HG03103 (cell line): ENCODE data around the gene CXCL13.
A peak's percentile ranks its signal among the peaks of the same experiment; 100 is the strongest.
"Not testable (repeated sequence)": the region's sequence is repeated elsewhere in the genome, so short reads cannot be mapped to it uniquely, and the experiment has no call there.

Experiments used
- ATAC-seq: cut with Tn5 transposase; IDR thresholded peaks from one replicate; pipeline ENCODE4 v1.9.1; 2021; ENCODE audit warnings: low read depth; ENCODE audit not compliant: unreplicated experiment

The CXCL13 gene

DNA sequence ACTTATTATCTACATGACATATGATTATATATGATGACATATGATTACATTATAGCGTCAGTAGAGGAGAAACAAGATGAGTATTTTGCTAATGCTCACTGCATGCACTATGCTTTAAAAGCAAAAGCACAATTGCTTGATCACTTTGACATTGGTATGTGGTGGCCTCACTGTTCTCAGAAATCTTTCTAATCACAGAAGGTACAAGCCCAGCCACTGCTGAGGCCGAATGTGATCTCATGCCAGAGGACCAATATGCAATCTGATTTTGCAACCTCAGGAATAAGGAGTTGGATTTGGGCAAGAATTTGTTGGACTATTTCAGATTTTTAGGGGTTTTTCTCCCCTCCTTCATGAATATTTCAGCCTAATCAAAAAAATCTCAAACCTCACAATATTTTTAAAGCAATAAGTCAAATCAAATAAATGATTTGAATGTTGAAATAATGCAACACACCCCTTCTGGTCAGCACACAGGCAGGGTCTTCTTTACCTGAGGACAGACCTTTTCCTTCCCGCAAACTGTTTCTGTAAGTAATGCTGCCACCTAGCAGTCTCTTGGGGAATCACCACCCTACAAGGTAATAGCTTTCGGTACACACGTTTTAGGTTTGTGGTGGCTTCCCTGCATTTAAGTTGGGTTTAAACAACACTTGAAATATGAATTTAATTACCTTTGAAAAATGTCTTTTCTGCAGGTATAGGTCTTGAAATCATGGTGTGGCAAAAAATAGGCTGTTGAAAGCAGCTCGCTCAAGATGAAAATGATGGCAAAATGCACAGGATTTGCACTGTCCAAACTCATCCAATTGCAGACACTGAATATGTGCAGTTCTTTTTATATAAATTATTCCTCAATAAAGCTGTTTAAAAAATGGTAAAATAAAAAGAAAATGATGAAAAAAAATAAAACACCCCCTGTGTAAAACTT is 4.8 kb upstream of the CXCL13 start:
- ATAC-seq: peak; percentile 65

DNA sequence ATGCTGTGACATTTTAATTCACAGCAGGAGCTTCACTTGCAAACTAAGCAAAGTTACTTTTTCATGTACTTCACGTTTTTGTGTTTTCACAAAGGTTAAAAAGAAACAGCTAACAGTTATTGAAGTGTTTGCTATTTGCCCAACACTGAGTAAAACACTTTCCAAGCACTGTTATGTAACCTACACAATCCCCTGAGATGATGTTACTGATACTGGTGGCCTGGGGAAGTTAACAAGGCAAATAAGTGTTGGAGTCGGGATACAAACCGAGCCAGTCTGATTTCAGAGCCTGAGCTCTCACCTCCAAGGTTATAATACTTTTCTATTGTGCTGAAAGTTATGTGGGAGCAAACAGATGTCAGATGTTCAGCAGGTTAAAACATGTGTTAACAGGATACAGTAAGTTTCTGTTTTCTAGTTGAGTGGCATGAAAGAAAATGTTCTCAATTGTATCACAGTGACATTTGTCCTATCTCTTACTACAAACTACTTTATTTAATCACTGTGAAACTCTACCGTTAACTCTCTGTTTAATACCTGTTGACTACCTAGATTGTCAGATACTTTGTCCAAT is 3.9 kb upstream of the CXCL13 start:
- no peak for ATAC-seq

DNA sequence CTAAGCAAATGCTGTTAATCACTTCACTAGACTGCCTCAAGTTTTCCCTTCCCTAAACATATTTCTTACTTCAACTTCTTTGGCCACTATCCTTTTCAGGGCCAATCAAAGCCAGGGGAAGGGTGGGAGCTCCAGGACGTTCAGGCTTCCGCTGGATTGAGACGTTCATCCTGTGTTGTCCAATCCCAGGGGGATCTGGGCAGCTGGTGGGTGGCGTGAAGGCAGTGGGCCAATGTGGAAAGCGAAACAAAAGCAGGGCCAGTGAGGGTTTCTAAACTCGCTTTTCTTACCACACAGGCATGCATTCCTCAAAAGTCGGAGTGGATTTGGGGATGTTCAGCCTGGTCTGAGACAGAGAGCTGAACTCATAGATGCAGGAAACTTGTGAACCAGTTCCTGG is 7.6 kb downstream of the CXCL13 start:
- ATAC-seq: no peak

DNA sequence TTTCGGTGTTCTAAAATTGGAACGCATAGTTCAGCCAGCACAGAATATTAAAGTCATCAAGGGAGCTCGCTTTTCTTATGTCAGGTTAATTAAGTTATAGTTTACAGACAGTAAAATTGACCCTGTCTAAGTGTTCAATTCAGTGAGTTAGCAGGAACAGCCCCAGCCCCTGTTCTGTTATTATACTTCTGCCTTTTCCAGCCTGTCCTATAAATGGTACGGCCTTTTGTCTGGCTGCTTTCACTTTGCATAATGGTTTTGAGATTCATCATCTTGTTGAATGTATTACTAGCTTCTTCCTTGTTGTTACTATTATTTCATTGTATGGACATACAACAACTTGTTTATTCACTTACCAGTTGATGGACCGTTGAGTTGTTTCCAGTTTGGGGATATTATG is 9.5 kb downstream of the CXCL13 start:
- ATAC-seq: no peak

DNA sequence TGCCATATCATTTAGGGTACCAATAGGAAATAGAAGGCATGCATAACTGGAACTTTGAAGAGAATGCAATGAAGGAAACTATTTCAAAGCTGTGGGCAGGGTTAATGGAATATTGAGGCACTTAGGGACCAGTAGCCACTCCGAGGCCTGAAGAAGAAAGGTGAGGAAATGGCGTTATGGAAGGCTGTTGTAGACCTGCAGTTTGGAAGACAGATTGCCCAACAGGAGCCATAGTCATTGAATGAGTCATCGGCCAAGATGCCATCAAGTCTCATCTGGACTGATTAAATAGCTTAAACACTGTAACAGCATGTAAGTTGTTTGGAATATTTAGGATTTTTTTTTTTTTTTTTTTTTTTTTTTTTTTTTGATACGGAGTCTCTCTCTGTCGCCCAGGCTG is 11.6 kb downstream of the CXCL13 start:
- ATAC-seq: no peak

- peak; percentile 86 for ATAC-seq
Observed at GRCh38 chr4:77618383-77619241, 13.0 kb downstream of the CXCL13 start.

- no peak for ATAC-seq
Observed at GRCh38 chr4:77619408-77619807, 13.8 kb downstream of the CXCL13 start.

DNA sequence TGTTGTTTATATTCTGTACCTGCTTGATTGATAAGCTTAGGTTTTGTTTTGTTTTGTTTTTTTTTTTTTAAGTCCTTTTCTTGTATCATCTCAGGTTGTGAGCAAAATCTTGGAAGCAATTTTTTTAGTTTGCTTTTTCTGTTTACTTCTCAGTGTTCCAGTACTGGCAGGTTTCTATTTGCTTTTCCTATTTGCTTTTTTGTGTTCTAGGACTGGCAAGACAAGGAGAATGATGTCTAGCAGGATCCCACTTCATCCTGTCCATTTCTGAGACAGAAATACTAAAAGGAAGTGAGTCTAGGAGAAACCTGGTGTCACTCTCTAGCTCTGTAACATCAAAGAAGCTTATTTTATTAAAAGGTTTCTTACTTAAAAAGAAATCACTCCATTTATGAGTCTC is 15.6 kb downstream of the CXCL13 start:
- no peak for ATAC-seq

- ATAC-seq: no peak
Observed at GRCh38 chr4:77623091-77623490, 17.5 kb downstream of the CXCL13 start.

GRCh38 chr4:77624213-77624612 is 18.6 kb downstream of the CXCL13 start:
- ATAC-seq: no peak

GRCh38 chr4:77625485-77625884 is 19.9 kb downstream of the CXCL13 start:
- ATAC-seq: no peak

DNA sequence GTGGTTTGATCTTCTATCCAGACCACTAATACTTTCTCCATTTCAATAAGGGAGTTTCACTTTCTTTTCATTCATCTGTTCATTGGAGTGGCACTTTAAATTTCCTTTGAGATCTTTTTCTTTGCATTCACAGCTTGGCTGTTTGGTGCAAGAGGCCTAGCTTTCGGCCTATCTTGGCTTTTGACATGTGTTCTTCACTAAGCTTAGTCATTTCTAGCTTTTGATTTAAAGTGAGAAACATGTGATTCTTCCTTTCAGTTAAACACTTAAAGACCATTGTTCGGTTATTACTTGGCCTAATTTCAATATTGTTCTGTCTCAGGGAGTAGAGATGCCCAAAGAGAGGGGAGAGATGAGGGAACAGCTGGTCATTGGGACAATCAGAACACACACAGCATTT is 24.3 kb downstream of the CXCL13 start:
- ATAC-seq: peak; percentile 60

- ATAC-seq: no peak
Observed at GRCh38 chr4:77631276-77631675, 25.7 kb downstream of the CXCL13 start.

DNA sequence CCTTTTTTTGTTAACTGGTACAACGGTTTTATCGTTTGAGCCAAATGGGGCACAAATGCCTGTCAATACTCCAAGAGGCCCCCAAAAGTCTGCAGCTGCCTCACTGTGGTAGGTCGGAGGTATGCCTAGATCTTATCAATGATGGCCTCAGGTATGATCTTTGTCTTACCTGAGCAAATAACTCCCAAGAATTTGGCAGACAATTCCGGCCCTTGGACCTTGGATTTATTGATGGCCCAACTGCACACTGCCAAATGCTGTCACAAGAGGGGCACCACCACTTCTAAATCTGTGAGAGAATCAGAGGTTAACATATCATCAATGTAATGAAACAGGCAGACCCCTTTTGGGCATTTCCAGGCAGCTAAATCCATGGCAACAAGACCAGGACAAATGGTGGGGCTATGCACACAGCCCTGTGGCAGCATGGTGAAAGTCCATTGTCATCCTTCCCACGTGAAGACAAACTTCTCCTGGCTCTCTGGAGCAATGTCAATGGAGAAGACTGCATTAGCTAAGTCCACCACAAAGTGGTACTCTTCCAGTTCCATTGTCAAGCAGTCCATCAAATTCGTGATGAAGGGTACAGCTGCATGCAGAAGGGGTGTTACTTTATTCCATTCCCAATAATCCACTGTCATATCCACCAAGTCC is 28.6 kb downstream of the CXCL13 start:
- no peak for ATAC-seq

GRCh38 chr4:77635246-77635645 is 29.6 kb downstream of the CXCL13 start:
- ATAC-seq: no peak

DNA sequence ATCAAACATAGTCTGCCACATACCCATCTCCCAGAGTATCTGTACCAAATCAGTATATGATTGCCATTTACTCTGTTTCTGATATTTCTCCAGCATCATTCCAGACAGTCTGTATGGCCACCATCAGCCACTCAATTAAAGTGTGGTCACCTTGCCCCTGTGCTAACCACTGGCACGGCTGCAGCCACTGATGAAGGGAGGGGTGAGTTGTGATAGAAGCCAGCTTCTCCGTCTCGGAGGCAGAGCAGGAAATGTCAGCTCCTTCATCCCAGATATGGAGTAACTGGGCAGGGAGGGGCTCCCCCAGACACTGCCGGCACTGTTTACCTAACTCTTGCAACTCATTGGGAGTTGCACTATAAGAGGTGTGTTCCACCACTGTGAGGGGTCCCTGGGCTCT is 30.3 kb downstream of the CXCL13 start:
- ATAC-seq: no peak

DNA sequence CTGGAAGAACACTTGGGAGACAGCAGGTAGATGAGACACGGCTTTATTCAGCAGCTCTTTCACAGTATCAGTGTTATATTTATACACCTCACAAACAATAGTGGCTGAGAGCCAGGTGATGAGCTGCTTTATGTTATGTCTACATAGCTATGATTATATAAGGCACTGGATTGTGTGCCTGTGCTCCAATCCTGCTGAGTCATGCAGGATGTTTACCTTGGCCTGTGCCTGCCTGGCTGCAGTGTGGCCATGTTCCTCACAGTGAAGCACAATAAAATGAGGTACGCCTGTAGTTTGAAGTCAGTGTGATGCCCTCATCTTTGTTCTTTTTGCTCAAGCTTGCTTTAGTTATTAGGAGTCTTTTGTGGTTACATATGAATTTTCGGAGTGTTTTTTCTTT is 31.3 kb downstream of the CXCL13 start:
- no peak for ATAC-seq

- not testable (repeated sequence) for ATAC-seq
Observed at GRCh38 chr4:77644069-77644468, 38.4 kb downstream of the CXCL13 start.

DNA sequence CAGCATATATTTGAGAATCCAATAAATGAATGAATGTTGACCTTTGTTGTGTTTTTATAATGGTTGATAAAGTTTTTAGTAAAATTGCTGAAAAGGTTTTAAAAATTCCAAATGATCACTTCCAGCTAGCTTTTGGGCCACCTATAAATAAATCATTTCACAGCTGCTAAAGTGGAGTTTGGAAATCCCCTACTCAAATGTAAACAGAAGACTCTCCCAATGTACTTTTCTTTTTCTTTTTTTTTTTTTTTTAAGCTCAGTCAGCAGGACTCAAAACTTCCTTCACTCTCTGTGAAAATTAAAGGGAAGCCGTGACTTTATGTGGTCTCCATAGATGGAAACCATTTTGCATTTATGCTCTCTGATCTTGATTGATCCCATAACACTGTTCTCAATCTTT is 45.2 kb downstream of the CXCL13 start:
- no peak for ATAC-seq

GRCh38 chr4:77651820-77652219 is 46.2 kb downstream of the CXCL13 start:
- ATAC-seq: no peak
